HepG2 (cell line): ENCODE results near the gene DNMT1. TPM values are rescaled to one million over a fixed set of nuclear protein-coding genes. Genes with fewer than 3 reads are reported as not detected.
A peak's percentile ranks its signal among the peaks of the same experiment; 100 is the strongest.

ENCODE experiments used
- ATAC-seq: fragments of 200-7000 bp; cut with Tn5 transposase; 3 replicates; pipeline ENCODE4 v1.9.1; 2020; ENCODE audit warnings: mild to moderate bottlenecking, moderate library complexity
- BruUV-seq: library from RNA; stranded (reverse); fragments of 400-500 nt; replicated peaks from 2 replicates; lab custom pipeline; 2021; lab: Mats Ljungman, UMichigan
- CTCF ChIA-PET: fragments of 300-600 bp; formaldehyde crosslinking; extraction: SDS; loops from one replicate; lab custom pipeline; 2021; ENCODE audit warnings: low total read pairs, inconsistent platforms, low intra/inter-chr PET ratio; lab: Yijun Ruan, JAX
- POLR2A ChIA-PET: fragments of 350-600 bp; sonication (Branson Sonifier 250); formaldehyde crosslinking; loops from one replicate; lab custom pipeline; 2020; ENCODE audit warnings: antibody characterized with exemption, inconsistent platforms; lab: Yijun Ruan, JAX
- DNase-seq: peaks from one replicate; pipeline ENCODE4 v3.0.0-alpha.2; 2015; ENCODE audit warnings: low spot score
- FAIRE-seq: peaks from 3 replicates; lab custom pipeline; 2011; peaks lifted over from hg19 to GRCh38; lab: Jason Lieb, UNC
- H2AFZ ChIP-seq: one replicate; pipeline ENCODE4 v1.6.1; 2011; ENCODE audit warnings: low read length, inconsistent platforms
- H3K27ac ChIP-seq: fragments of 300-600 bp; 3 replicates; pipeline ENCODE4 v1.8.0; 2011; ENCODE audit warnings: mixed run types, mild to moderate bottlenecking, mixed read lengths, low read length, inconsistent platforms; ENCODE audit not compliant: insufficient read depth; ENCODE audit errors: extremely low read length
- H3K27me3 ChIP-seq, 2 experiments: fragments of 200-600 bp in 1 of 2; 2 replicates in 1 of 2; 3 replicates in 1 of 2; pipeline versions ENCODE4 v1.6.0 to v1.8.0; 2011; ENCODE audit warnings: low read length in 2 of 2, mild to moderate bottlenecking in 2 of 2, moderate library complexity in 2 of 2, inconsistent platforms in 1 of 2; ENCODE audit not compliant: insufficient read depth in 2 of 2, control insufficient read depth in 1 of 2
- H3K36me3 ChIP-seq, 2 experiments: fragments of 200-600 bp in 1 of 2; replicated peaks in 1 of 2; 2 replicates in 1 of 2; 3 replicates in 1 of 2; pipeline versions ENCODE4 v1.5.1 to v1.8.0; 2011; ENCODE audit warnings: low read length in 2 of 2, inconsistent platforms in 1 of 2; ENCODE audit not compliant: insufficient read depth in 2 of 2, control insufficient read depth in 1 of 2
- H3K4me1 ChIP-seq: 2 replicates; pipeline ENCODE4 v1.5.1; 2012; ENCODE audit warnings: low read length, inconsistent platforms; ENCODE audit not compliant: insufficient read depth
- H3K4me2 ChIP-seq: 2 replicates; pipeline ENCODE4 v1.6.0; 2011; ENCODE audit warnings: low read depth, low read length, inconsistent platforms
- H3K4me3 ChIP-seq, 3 experiments: fragments of 200-600 bp in 1 of 3; sonication (generic), shearing (Covaris generic) in 1 of 3; replicated peaks in 1 of 3; 2 replicates each; pipeline ENCODE4 v1.5.1; 2011 to 2016; ENCODE audit warnings: low read length in 3 of 3, inconsistent platforms in 2 of 3, low read depth in 2 of 3, mild to moderate bottlenecking in 2 of 3, control low read depth in 1 of 3, mixed read lengths in 1 of 3; ENCODE audit not compliant: insufficient read depth in 1 of 3
- H3K79me2 ChIP-seq: one replicate; pipeline ENCODE4 v1.6.1; 2011; ENCODE audit warnings: low read length, inconsistent platforms; ENCODE audit not compliant: insufficient read depth
- H3K9ac ChIP-seq: 2 replicates; pipeline ENCODE4 v1.6.0; 2011; ENCODE audit warnings: mild to moderate bottlenecking, low read depth, low read length, inconsistent platforms; ENCODE audit not compliant: insufficient read depth
- H3K9me3 ChIP-seq: 2 replicates; pipeline ENCODE4 v1.5.1; 2012; ENCODE audit warnings: mild to moderate bottlenecking, low read length
- H4K20me1 ChIP-seq: 2 replicates; pipeline ENCODE4 v1.6.0; 2011; ENCODE audit warnings: inconsistent platforms, mild to moderate bottlenecking, low read length, moderate library complexity; ENCODE audit not compliant: insufficient read depth
- BCL6 ChIP-seq: IDR thresholded peaks from 2 replicates; pipeline ENCODE4 v1.6.1; 2016; ENCODE audit warnings: missing genetic modification reagents, missing compliant biosample characterization
- PRDM15 ChIP-seq: sonication (generic); formaldehyde crosslinking; IDR thresholded peaks from 2 replicates; pipeline ENCODE4 v1.4.0; 2020; ENCODE audit warnings: missing genetic modification reagents
- PRDM4 ChIP-seq: sonication (generic); formaldehyde crosslinking; IDR thresholded peaks from 2 replicates; pipeline ENCODE4 v1.9.0; 2021; ENCODE audit warnings: missing genetic modification reagents, borderline replicate concordance
- RARG ChIP-seq: sonication (generic); formaldehyde crosslinking; IDR thresholded peaks from 2 replicates; pipeline ENCODE4 v1.4.0; 2020; ENCODE audit warnings: low read depth, mild to moderate bottlenecking, missing genetic modification reagents
- RCOR2 ChIP-seq: IDR thresholded peaks from 2 replicates; pipeline ENCODE4 v1.6.1; 2016; ENCODE audit warnings: missing biosample characterization, missing genetic modification reagents
- RFX5 ChIP-seq: IDR thresholded peaks from 2 replicates; pipeline ENCODE4 v1.6.1; 2011; ENCODE audit warnings: low read depth, low read length, improper control_type of control experiment
- THAP7 ChIP-seq: sonication (generic); formaldehyde crosslinking; IDR thresholded peaks from 2 replicates; pipeline ENCODE4 v1.8.1; 2023; ENCODE audit warnings: mild to moderate bottlenecking, missing genetic modification reagents
- ZNF121 ChIP-seq: sonication (generic); formaldehyde crosslinking; IDR thresholded peaks from 2 replicates; pipeline ENCODE4 v1.5.0; 2020; ENCODE audit warnings: mild to moderate bottlenecking, missing genetic modification reagents
- WGBS: methylation state at CpG from one replicate; pipeline ENCODE4 v1.1.6; 2017; ENCODE audit warnings: low lambda C conversion rate; 5-methylcytosine and 5-hydroxymethylcytosine counted together
- in situ Hi-C: cut with HindIII; loops from 2 replicates; pipeline ENCODE4 v1.10.0; 2017; ENCODE audit warnings: low pct_unique_long_range_greater_than_20kb; ENCODE audit not compliant: extremely low pct_ligation_motif_present
- intact Hi-C: fragments of 100-400 bp; cut with micrococcal nuclease; formaldehyde crosslinking; loops from one replicate; pipeline ENCODE4 v1.10.0; 2022; ENCODE audit not compliant: unreplicated experiment
- polyA plus RNA-seq, 8 experiments: library from polyadenylated mRNA; depleted of rRNA in 3 of 8; stranded (reverse) in 7 of 8; unstranded in 1 of 8; fragments of >200 nt; fragmentation: Illumina TruSeq in 4 of 8; extraction: Trizol in 4 of 8; gene quantifications; 2 replicates each; pipeline versions ENCODE4 v1.2.1 to v1.2.3, GENCODE V29; 2011 to 2016; ENCODE audit warnings: low read depth in 4 of 8, missing spikeins in 1 of 8, mixed read lengths in 1 of 8; ENCODE audit not compliant: insufficient read depth in 1 of 8
- total RNA-seq, 5 experiments: library from RNA; depleted of rRNA; stranded (reverse); fragments of >200 nt; fragmentation: Illumina TruSeq; extraction: Trizol; gene quantifications; 2 replicates each; pipeline ENCODE4 v1.2.3, GENCODE V29; 2016; ENCODE audit warnings: low read depth in 1 of 5

The DNMT1 gene
- total and polyA plus RNA-seq, 2 of the 13 experiments (the other 11 are each of a cell fraction or from before 2014, with no cell fraction given) = 31.2 to 91.1 TPM

GRCh38 chr19:10084803-10085202 is 110.0 kb downstream of the DNMT1 start:
- no peaks in the 10 kb centered on the region for H3K27me3 ChIP-seq
- no peaks in the 10 kb centered on the region for H3K79me2 ChIP-seq
- no peak overlapping the region for H3K9ac ChIP-seq
- H2AFZ ChIP-seq = no peak overlapping the region
- BruUV-seq = no TSS peak
- no peaks in the 10 kb centered on the region for H4K20me1 ChIP-seq
- ATAC-seq = no peak
- H3K4me1 ChIP-seq = peaks cover 25% of the 10 kb centered on the region
- ChIA-PET CTCF (no interaction called here), POLR2A (no interaction called here)
- H3K4me3 ChIP-seq = no peak overlapping the region
- intact Hi-C loops = no loop called here
- 24% methylated on average over 3 of the region's 3 CpGs for WGBS
- H3K27ac ChIP-seq = no peak overlapping the region
- no peaks in the 10 kb centered on the region for H3K9me3 ChIP-seq
- TF ChIP-seq PRDM15 (CRISPR knock-in tag) = no peak
- TF ChIP-seq ZNF121 (CRISPR knock-in tag) = 0 out of 2 replicates have a peak, but pooled peaks have one; percentile 21
- TF ChIP-seq RCOR2 (CRISPR knock-in tag) = no peak
- TF ChIP-seq, all 625 proteins: peak for 1
- H3K36me3 ChIP-seq = 0 out of 5 replicates have a peak, but pooled peaks cover 0 to 4% of the 10 kb centered on the region in 2 experiments
- FAIRE-seq (no peak), DNase-seq (no peak)
- in situ Hi-C loops = no loop called here
- no peak overlapping the region for H3K4me2 ChIP-seq

- POLR2A ChIA-PET = no interaction called here
- no peak for TF ChIP-seq PRDM4 (CRISPR knock-in tag)
- TF ChIP-seq THAP7 (CRISPR knock-in tag) = no peak
- TF ChIP-seq BCL6 (CRISPR knock-in tag) = no peak
- TF ChIP-seq RARG (CRISPR knock-in tag) = no peak
- TF ChIP-seq RFX5 = no peak
- WGBS = 58% methylated on average over 9 of the region's 9 CpGs
- Histone ChIP-seq H2AFZ (no peak overlapping the region), H3K4me2 (no peak overlapping the region), H3K4me1 (peaks cover 25% of the 10 kb centered on the region), H3K36me3 (0 out of 5 replicates have a peak, but pooled peaks cover 0 to under 1% of the 10 kb centered on the region in 2 experiments), H4K20me1 (no peaks in the 10 kb centered on the region), H3K9ac (no peak overlapping the region), H3K9me3 (no peaks in the 10 kb centered on the region), H3K4me3 (no peak overlapping the region), H3K79me2 (no peaks in the 10 kb centered on the region), H3K27me3 (no peaks in the 10 kb centered on the region), H3K27ac (no peak overlapping the region)
- no TSS peak for BruUV-seq
- intact Hi-C loops = no loop called here
- CTCF ChIA-PET = no interaction called here
- in situ Hi-C loops = no loop called here
- DNase-seq (no peak), FAIRE-seq (no peak), ATAC-seq (no peak)
These were observed 110.8 kb downstream of the DNMT1 start for GRCh38 chr19:10083911-10084310.
